ENCODE results near the gene HIP1.
A peak's percentile ranks its signal among the peaks of the same experiment; 100 is the strongest.
"Not testable (repeated sequence)": the region's sequence is repeated elsewhere in the genome, so short reads cannot be mapped to it uniquely, and the experiment has no call there.

Gene HIP1

DNA sequence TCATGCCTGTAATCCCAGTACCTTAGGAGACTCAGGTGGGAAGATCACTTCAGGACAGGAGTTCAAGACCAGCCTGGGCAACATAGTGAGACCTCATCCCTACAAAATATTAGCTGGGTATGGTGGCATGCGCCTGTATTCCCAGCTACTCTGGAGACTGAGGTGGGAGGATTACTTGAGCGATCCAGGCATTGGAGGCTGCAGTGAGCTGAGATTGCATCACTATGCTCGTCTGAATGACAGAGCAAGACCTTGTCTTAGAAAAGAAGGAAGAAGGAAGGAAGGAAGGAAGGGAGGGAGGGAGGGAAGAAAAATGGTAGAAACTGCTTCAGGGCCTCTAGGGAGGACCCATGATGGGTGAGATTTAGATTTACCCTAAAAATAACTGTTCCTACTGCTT is 134.3 kb downstream of the HIP1 start:
- Histone ChIP-seq H3K4me3 (ENCODE audit: low read depth, low read length) (no peak overlapping the region), H3K36me3 (ENCODE audit: control insufficient read depth, insufficient read depth, low read length) (peaks cover 8% of the 10 kb centered on the region), H3K9ac (ENCODE audit: low read depth, low read length) (no peak overlapping the region), H3K27ac (ENCODE audit: low read depth, low read length) (no peak overlapping the region), H3K9me3 (ENCODE audit: control insufficient read depth, insufficient read depth, low read length) (no peaks in the 10 kb centered on the region), H3K27me3 (ENCODE audit: control insufficient read depth, insufficient read depth, low read length) (no peaks in the 10 kb centered on the region), H3K4me1 (ENCODE audit: control insufficient read depth, insufficient read depth, low read length) (peaks cover 2% of the 10 kb centered on the region; the same call in 1 of the 2 replicates)

DNA sequence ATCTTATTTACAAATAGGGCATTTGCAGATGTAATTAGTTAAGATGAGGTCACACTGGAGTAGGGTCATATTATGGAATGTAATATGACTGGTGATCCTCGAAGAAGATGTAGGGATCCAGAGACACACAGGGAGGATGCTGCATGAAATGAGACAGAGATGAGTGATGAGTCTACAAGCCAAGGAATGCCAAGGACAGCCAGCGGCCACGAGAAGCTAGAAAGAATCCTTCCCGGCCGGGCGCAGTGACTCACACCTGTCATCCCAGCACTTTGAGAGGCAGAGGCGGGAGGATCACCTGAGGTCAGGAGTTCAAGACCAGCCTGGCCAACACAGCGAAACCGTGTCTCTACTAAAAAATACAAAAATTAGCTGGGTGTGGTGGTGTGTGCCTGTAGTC is 135.9 kb downstream of the HIP1 start:
- H3K36me3 ChIP-seq (ENCODE audit: control insufficient read depth, insufficient read depth, low read length), result peaks cover 14% of the 10 kb centered on the region
- peaks cover 17% of the 10 kb centered on the region for H3K4me1 ChIP-seq (ENCODE audit: control insufficient read depth, insufficient read depth, low read length)
- H3K27me3 ChIP-seq (ENCODE audit: control insufficient read depth, insufficient read depth, low read length); H3K9ac ChIP-seq (ENCODE audit: low read depth, low read length); H3K4me3 ChIP-seq (ENCODE audit: low read depth, low read length); H3K9me3 ChIP-seq (ENCODE audit: control insufficient read depth, insufficient read depth, low read length); H3K27ac ChIP-seq (ENCODE audit: low read depth, low read length): not testable (repeated sequence)

DNA sequence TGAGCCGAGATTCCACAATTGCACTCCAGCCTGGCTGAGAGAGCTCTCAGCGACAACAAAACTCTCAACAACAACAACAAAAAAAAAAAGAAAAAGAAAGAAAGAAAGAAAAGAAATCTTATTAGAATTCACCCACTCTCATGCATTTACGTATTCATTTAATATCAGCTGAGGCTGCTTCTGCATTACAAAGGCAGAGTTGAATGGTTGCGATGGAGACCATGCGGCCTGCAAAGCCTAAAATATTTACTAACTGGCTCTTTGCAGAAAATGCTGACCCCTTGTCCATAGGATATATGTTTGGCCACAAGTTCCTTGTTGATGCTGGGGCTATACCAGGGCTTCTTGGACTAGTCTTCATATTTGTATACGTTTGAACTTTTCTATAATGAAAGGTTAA is 137.2 kb downstream of the HIP1 start:
- peaks cover 18% of the 10 kb centered on the region for H3K4me1 ChIP-seq (ENCODE audit: control insufficient read depth, insufficient read depth, low read length)
- H3K36me3 ChIP-seq (ENCODE audit: control insufficient read depth, insufficient read depth, low read length), result peaks cover 18% of the 10 kb centered on the region

DNA sequence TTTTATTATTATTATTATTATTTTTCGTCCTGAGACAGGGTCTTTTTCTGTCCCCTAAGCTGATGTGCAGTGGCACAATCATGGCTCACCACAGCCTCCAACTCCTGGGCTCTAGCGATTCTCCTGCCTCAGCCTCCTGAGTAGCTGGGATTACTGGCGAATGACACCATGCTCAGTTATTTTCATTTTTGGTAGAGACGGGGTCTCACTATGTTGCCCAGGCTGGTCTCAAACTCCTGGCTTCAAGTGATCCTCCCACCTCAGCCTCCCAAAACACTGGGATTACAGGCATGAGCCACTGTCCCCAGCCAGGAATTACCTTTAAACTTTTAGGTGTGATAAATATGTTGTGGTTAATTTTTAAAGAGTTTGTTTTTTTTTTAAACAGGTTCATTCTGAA is 138.0 kb downstream of the HIP1 start:
- H3K36me3 ChIP-seq (ENCODE audit: control insufficient read depth, insufficient read depth, low read length), result peaks cover 24% of the 10 kb centered on the region
- not testable (repeated sequence) for H3K9ac ChIP-seq (ENCODE audit: low read depth, low read length); H3K27ac ChIP-seq (ENCODE audit: low read depth, low read length); H3K4me3 ChIP-seq (ENCODE audit: low read depth, low read length); H3K27me3 ChIP-seq (ENCODE audit: control insufficient read depth, insufficient read depth, low read length); H3K9me3 ChIP-seq (ENCODE audit: control insufficient read depth, insufficient read depth, low read length)
- H3K4me1 ChIP-seq (ENCODE audit: control insufficient read depth, insufficient read depth, low read length), result peaks cover 18% of the 10 kb centered on the region

More for the DNA sequence above, 137.2 kb downstream of the HIP1 start:
- H3K9ac ChIP-seq (ENCODE audit: low read depth, low read length), result no peak overlapping the region
- H3K9me3 ChIP-seq (ENCODE audit: control insufficient read depth, insufficient read depth, low read length), result no peaks in the 10 kb centered on the region
- H3K27me3 ChIP-seq (ENCODE audit: control insufficient read depth, insufficient read depth, low read length), result no peaks in the 10 kb centered on the region
- no peak overlapping the region for H3K4me3 ChIP-seq (ENCODE audit: low read depth, low read length)
- peak overlapping the region; percentile 26 for H3K27ac ChIP-seq (ENCODE audit: low read depth, low read length)

DNA sequence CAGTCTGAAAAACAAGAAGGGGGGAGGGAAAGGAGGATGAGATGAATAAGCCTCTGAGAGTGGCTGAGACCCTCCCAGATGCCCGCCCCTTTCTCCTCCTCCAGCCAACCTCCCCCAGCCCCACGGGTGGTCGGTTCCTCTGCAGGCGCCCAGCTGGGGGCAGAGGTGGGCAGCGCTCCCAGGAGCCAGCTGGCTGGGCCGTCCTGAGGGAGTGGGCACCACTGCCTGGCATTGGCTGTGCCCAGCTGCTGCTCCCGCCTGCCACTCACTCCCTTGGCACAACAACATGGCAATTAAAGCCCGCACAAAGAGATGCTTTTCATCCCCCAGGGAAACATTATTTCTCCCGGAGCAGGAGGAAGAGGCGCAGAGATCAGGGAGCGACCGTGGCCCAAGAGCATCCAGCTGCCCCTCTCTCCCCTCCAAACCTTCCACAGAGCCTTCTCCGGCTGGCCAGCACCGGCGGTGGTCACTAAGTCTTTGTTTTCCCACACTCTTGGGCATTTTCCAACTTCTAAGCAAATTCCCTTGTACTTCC is 139.4 kb downstream of the HIP1 start:
- H3K4me3 ChIP-seq (ENCODE audit: low read depth, low read length), result no peak overlapping the region
- H3K36me3 ChIP-seq (ENCODE audit: control insufficient read depth, insufficient read depth, low read length), result peaks cover 31% of the 10 kb centered on the region
- H3K4me1 ChIP-seq (ENCODE audit: control insufficient read depth, insufficient read depth, low read length), result peaks cover 18% of the 10 kb centered on the region
- no peak overlapping the region for H3K9ac ChIP-seq (ENCODE audit: low read depth, low read length)
- no peaks in the 10 kb centered on the region for H3K27me3 ChIP-seq (ENCODE audit: control insufficient read depth, insufficient read depth, low read length)
- no peaks in the 10 kb centered on the region for H3K9me3 ChIP-seq (ENCODE audit: control insufficient read depth, insufficient read depth, low read length)
- peak overlapping the region; percentile 87 for H3K27ac ChIP-seq (ENCODE audit: low read depth, low read length)

DNA sequence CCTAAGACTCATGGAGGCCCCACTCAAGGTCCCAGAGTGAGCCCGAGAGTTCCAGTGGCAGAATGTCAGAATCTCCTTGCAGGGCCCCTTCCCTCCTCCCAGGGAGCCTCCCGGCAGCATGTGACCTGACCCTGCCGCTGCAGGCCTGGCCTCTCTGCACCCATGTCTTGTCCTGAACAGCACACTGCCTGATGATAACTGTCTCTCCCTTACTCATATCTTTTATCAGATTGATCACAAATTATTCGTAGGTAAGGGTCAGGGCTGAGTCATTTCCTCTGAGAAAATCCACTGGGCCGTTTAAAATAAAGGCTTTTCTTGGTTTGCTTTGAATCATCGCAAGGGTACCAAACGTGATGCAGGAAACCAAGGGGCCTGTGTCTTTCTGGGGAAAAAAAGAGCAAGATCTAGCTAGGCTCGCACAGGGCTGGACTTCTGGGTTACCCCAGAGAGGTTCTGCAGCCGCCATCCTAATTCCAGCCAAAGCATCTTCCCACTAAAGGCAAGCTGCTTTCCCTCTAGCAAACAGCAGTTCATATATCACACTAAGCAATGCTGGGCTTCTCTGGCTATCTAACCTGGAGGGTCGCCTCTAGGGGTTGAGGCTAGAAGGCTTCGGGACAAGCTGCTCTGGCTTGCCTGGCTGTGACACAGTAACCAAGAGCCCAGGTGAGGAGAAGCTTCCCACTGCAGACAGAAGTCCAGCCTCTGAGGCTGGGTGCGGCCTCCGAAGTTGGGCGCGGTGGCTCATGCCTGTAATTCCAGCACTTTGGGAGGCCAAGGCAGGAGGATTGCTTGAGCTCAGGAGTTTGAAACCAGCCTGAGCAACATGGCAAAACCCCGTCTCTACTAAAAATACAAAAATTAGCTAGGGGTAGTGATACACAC is 141.8 kb downstream of the HIP1 start:
- no peaks in the 10 kb centered on the region for H3K9me3 ChIP-seq (ENCODE audit: control insufficient read depth, insufficient read depth, low read length)
- H3K4me3 ChIP-seq (ENCODE audit: low read depth, low read length), result no peak overlapping the region
- no peak overlapping the region for H3K9ac ChIP-seq (ENCODE audit: low read depth, low read length)
- peaks cover 18% of the 10 kb centered on the region for H3K4me1 ChIP-seq (ENCODE audit: control insufficient read depth, insufficient read depth, low read length)
- no peak overlapping the region for H3K27ac ChIP-seq (ENCODE audit: low read depth, low read length)
- peaks cover 44% of the 10 kb centered on the region for H3K36me3 ChIP-seq (ENCODE audit: control insufficient read depth, insufficient read depth, low read length)
- no peaks in the 10 kb centered on the region for H3K27me3 ChIP-seq (ENCODE audit: control insufficient read depth, insufficient read depth, low read length)

DNA sequence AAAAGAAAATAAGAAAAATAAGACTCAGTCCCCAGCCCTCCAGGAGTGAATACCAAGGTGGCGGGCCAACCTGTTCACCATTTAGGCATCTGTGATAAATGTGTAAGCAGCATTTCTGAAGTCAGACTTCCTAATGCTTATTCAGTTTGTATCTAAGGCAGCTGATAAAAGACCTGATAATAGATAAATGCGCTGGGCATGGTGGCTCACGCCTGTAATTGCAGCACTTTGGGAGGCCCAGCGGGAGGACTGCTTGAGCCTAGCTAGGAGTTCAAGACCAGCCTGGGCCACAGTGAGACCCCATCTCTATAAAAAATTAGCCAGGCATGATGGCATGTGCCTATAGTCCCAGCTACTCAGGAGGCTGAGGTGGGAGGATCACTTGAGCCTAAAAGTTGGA is 143.0 kb downstream of the HIP1 start:
- H3K9ac ChIP-seq (ENCODE audit: low read depth, low read length), result no peak overlapping the region

DNA sequence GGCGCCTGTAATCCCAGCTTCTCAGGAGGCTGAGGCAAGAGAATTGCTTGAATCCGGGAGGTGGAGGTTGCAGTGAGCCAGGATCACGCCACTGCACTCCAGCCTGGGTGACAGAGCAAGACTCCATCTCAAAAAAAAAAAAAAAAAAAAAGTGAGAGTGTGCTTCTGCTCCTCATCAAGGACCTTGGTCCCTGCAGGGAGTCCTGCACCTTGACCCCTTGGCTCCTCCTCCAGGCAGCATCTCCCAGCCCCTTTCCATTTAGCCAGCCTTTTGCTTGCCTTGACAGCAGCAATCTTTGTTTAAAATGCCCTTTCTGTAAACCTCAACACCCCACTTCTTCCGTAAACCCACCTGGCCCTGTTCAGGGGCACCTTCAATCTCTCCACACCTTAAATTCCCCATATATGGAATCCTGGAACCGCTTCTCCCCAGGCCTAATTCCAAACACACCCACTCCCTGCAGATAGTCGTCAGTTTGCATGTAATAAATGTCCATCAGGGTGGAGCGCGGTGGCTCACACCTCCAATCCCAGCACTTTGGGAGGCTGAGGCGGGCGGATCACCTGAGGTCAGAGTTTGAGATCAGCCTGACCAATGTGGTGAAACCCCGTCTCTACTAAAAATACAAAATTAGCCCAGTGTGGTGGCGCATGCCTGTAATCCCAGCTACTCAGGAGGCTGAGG is 145.1 kb downstream of the HIP1 start:
- not testable (repeated sequence) for H3K27ac ChIP-seq (ENCODE audit: low read depth, low read length); H3K9ac ChIP-seq (ENCODE audit: low read depth, low read length); H3K4me3 ChIP-seq (ENCODE audit: low read depth, low read length); H3K27me3 ChIP-seq (ENCODE audit: control insufficient read depth, insufficient read depth, low read length); H3K4me1 ChIP-seq (ENCODE audit: control insufficient read depth, insufficient read depth, low read length); H3K9me3 ChIP-seq (ENCODE audit: control insufficient read depth, insufficient read depth, low read length)
- peaks cover 64% of the 10 kb centered on the region for H3K36me3 ChIP-seq (ENCODE audit: control insufficient read depth, insufficient read depth, low read length)

More for the DNA sequence above, 143.0 kb downstream of the HIP1 start:
- Histone ChIP-seq H3K36me3 (ENCODE audit: control insufficient read depth, insufficient read depth, low read length) (peaks cover 56% of the 10 kb centered on the region), H3K27ac (ENCODE audit: low read depth, low read length) (no peak overlapping the region), H3K27me3 (ENCODE audit: control insufficient read depth, insufficient read depth, low read length) (no peaks in the 10 kb centered on the region), H3K4me1 (ENCODE audit: control insufficient read depth, insufficient read depth, low read length) (peaks cover 18% of the 10 kb centered on the region), H3K9me3 (ENCODE audit: control insufficient read depth, insufficient read depth, low read length) (no peaks in the 10 kb centered on the region), H3K4me3 (ENCODE audit: low read depth, low read length) (no peak overlapping the region)

DNA sequence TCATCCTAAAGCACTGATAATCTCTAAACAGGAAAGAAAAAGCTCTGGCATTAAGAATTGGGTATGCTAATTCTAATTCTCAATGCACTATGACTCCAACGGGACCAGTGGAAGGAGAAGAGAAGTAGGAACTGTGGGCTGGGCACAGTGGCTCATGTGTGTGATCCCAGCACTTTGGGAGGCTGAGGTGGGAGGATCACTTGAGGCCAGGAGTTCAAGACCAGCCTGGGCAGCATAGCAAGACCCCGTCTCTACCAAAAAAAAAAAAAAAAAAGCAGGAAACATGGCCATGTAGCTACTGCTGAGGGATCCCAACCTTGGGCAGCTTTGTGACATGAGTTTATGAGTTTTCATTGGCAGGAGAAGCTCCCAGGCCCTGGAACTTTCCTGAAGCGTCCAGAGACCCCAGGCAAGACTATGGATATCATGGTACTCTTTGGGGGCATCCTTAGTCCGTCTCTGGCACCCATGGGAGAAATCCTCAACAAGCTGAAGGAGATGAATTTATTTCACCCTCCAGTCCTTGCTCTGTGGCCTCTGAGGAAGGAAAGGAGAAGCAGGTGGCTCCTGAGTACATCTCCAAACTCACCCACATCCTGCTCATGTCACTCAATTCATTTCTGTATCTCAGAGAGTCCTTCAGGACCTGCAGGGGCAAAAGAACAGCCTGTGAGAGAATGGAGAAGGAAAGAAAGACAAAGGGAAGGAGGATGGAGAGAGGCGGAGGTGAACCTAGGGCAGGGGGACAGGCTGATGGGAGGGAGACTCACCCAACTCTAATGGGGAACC is 147.1 kb downstream of the HIP1 start:
- Histone ChIP-seq H3K27me3 (ENCODE audit: control insufficient read depth, insufficient read depth, low read length) (no peaks in the 10 kb centered on the region), H3K36me3 (ENCODE audit: control insufficient read depth, insufficient read depth, low read length) (peaks cover 74% of the 10 kb centered on the region), H3K4me3 (ENCODE audit: low read depth, low read length) (no peak overlapping the region), H3K4me1 (ENCODE audit: control insufficient read depth, insufficient read depth, low read length) (no peaks in the 10 kb centered on the region), H3K9ac (ENCODE audit: low read depth, low read length) (no peak overlapping the region), H3K9me3 (ENCODE audit: control insufficient read depth, insufficient read depth, low read length) (no peaks in the 10 kb centered on the region), H3K27ac (ENCODE audit: low read depth, low read length) (no peak overlapping the region)

DNA sequence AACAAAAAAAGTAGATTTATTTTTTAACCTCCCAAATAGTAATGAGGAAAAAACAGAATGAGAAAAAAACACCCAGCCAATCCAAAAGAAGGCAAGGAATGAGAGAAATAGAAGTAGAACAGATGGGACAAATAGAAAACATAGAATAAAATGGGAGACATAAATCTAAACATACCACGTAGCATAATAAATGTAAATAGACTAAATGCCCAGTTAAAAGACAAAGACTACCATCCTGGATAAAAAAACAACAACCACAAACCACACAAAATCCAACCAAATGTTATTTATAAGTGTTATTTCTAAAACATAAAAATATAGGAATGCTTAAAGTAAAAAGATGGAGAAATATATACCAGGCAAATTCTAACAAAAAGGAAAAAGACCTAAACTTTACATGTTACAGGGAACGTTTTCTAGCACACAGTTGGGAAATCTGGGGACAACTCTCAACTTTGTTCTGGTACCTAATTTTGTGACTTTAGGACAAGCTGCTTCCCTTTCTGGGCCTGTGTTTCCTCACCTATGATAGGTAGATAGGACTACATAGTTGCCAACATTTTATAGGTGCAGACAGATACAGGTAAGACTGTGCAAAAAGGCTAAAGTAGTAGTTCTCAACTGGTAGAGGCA is 148.3 kb downstream of the HIP1 start:
- no peak overlapping the region for H3K27ac ChIP-seq (ENCODE audit: low read depth, low read length)
- H3K27me3 ChIP-seq (ENCODE audit: control insufficient read depth, insufficient read depth, low read length), result no peaks in the 10 kb centered on the region
- no peaks in the 10 kb centered on the region for H3K4me1 ChIP-seq (ENCODE audit: control insufficient read depth, insufficient read depth, low read length)
- no peak overlapping the region for H3K4me3 ChIP-seq (ENCODE audit: low read depth, low read length)
- peaks cover 77% of the 10 kb centered on the region for H3K36me3 ChIP-seq (ENCODE audit: control insufficient read depth, insufficient read depth, low read length)
- H3K9ac ChIP-seq (ENCODE audit: low read depth, low read length), result no peak overlapping the region
- no peaks in the 10 kb centered on the region for H3K9me3 ChIP-seq (ENCODE audit: control insufficient read depth, insufficient read depth, low read length)
